SK-N-SH (cell line): ENCODE measurements around the gene IL31. TPM values are rescaled to one million over a fixed set of nuclear protein-coding genes. Genes with fewer than 3 reads are reported as not detected.

Source experiments
- CTCF ChIA-PET: fragments of 300-600, 350-600 bp; formaldehyde crosslinking; extraction: SDS; loops from one replicate; lab custom pipeline; 2021; lab: Yijun Ruan, JAX
- POLR2A ChIA-PET: fragments of 350-600 bp; sonication (Branson Sonifier 250); formaldehyde crosslinking; extraction: SDS; loops from one replicate; lab custom pipeline; 2020; ENCODE audit warnings: antibody characterized with exemption, inconsistent platforms; lab: Yijun Ruan, JAX
- DNase-seq: peaks from one replicate; pipeline ENCODE4 v3.0.0; 2012
- H2AFZ ChIP-seq: fragments of 200-600 bp; sonication (generic); 2 replicates; pipeline ENCODE4 v1.8.1; 2016; ENCODE audit warnings: antibody characterized with exemption, mild to moderate bottlenecking, low read depth
- H3F3A ChIP-seq: fragments of 200-600 bp; sonication (generic); replicated peaks from 2 replicates; pipeline ENCODE3; 2016; ENCODE audit warnings: antibody characterized with exemption, mild to moderate bottlenecking; ENCODE audit not compliant: insufficient read depth
- H3K27ac ChIP-seq, 2 experiments: fragments of 200-500 bp in 1 of 2; fragments of 200-600 bp in 1 of 2; sonication (Bioruptor generic) in 1 of 2; sonication (generic), shearing (Covaris generic) in 1 of 2; 2 replicates each; pipeline versions ENCODE4 v1.5.1 to v1.6.1; 2014 to 2016; ENCODE audit warnings: low read depth in 2 of 2, inconsistent platforms in 1 of 2, low read length in 1 of 2, mild to moderate bottlenecking in 1 of 2, mixed read lengths in 1 of 2
- H3K27me3 ChIP-seq: fragments of 200-600 bp; sonication (generic), shearing (Covaris generic); 2 replicates; pipeline ENCODE4 v1.6.1; 2016; ENCODE audit warnings: mixed run types; ENCODE audit not compliant: insufficient read depth
- H3K36me3 ChIP-seq, 2 experiments: fragments of 200-500 bp in 1 of 2; fragments of 200-600 bp in 1 of 2; sonication (Bioruptor generic) in 1 of 2; sonication (generic) in 1 of 2; replicated peaks in 1 of 2; 2 replicates each; pipeline versions ENCODE3 to v1.5.1; 2014 to 2016; ENCODE audit warnings: low read length in 1 of 2, mild to moderate bottlenecking in 1 of 2; ENCODE audit not compliant: insufficient read depth in 2 of 2, control insufficient read depth in 1 of 2
- H3K4me1 ChIP-seq, 2 experiments: fragments of 200-500 bp in 1 of 2; fragments of 200-600 bp in 1 of 2; sonication (Bioruptor generic) in 1 of 2; sonication (generic), shearing (Covaris generic) in 1 of 2; 2 replicates each; pipeline versions ENCODE4 v1.5.1 to v1.6.1; 2014 to 2016; ENCODE audit warnings: low read depth in 1 of 2, low read length in 1 of 2, mixed run types in 1 of 2; ENCODE audit not compliant: insufficient read depth in 2 of 2, control insufficient read depth in 1 of 2
- H3K4me2 ChIP-seq: fragments of 200-600 bp; sonication (generic), shearing (Covaris generic); 2 replicates; pipeline ENCODE4 v1.6.1; 2017; ENCODE audit warnings: mixed run types
- H3K4me3 ChIP-seq, 2 experiments: fragments of 200-500 bp in 1 of 2; fragments of 200-600 bp in 1 of 2; sonication (Bioruptor generic) in 1 of 2; sonication (generic), shearing (Covaris generic) in 1 of 2; 2 replicates each; pipeline versions ENCODE4 v1.5.1 to v1.8.1; 2014 to 2016; ENCODE audit warnings: low read depth in 2 of 2, inconsistent platforms in 1 of 2, low read length in 1 of 2, mild to moderate bottlenecking in 1 of 2, mixed read lengths in 1 of 2, moderate library complexity in 1 of 2
- H3K79me2 ChIP-seq: fragments of 200-600 bp; sonication (generic); 2 replicates; pipeline ENCODE4 v1.8.1; 2017; ENCODE audit warnings: mild to moderate bottlenecking; ENCODE audit not compliant: insufficient read depth
- H3K9ac ChIP-seq: fragments of 200-600 bp; sonication (generic); 2 replicates; pipeline ENCODE4 v1.6.1; 2017; ENCODE audit warnings: mixed run types
- H3K9me2 ChIP-seq: fragments of 200-600 bp; sonication (generic); 2 replicates; pipeline ENCODE4 v1.6.1; 2017; ENCODE audit warnings: mixed run types
- H3K9me3 ChIP-seq: fragments of 200-600 bp; sonication (generic); 2 replicates; pipeline ENCODE4 v1.6.1; 2017; ENCODE audit warnings: mixed run types, mild to moderate bottlenecking, moderate library complexity
- H4K20me1 ChIP-seq: fragments of 200-600 bp; sonication (generic); 2 replicates; pipeline ENCODE4 v1.6.1; 2017; ENCODE audit warnings: mild to moderate bottlenecking, mixed run types; ENCODE audit not compliant: insufficient read depth
- EZH2phosphoT487 ChIP-seq: fragments of 200-600 bp; sonication (generic); IDR thresholded peaks from 2 replicates; pipeline ENCODE4 v1.6.1; 2017; ENCODE audit warnings: low read depth, mixed run types, mild to moderate bottlenecking, antibody characterized with exemption, moderate library complexity, borderline replicate concordance
- FOXM1 ChIP-seq: IDR thresholded peaks from 2 replicates; pipeline ENCODE4 v1.4.0; 2012; ENCODE audit warnings: low read depth, mild to moderate bottlenecking
- MEF2A ChIP-seq: IDR thresholded peaks from 2 replicates; pipeline ENCODE4 v1.4.0; 2012; ENCODE audit warnings: low read depth, borderline replicate concordance
- NFIC ChIP-seq: IDR thresholded peaks from 2 replicates; pipeline ENCODE4 v1.4.0; 2012; ENCODE audit warnings: borderline replicate concordance
- RAD21 ChIP-seq: IDR thresholded peaks from 2 replicates; pipeline ENCODE4 v1.6.1; 2012; ENCODE audit warnings: mild to moderate bottlenecking, low read length
- RXRA ChIP-seq: IDR thresholded peaks from 2 replicates; pipeline ENCODE4 v1.4.0; 2012; ENCODE audit warnings: low read depth, mild to moderate bottlenecking, borderline replicate concordance
- TAF1 ChIP-seq: IDR thresholded peaks from 2 replicates; pipeline ENCODE4 v1.6.1; 2012; ENCODE audit warnings: low read depth, mild to moderate bottlenecking, low read length, moderate library complexity, borderline replicate concordance
- TCF12 ChIP-seq: IDR thresholded peaks from 2 replicates; pipeline ENCODE4 v1.4.0; 2012
- TEAD4 ChIP-seq: IDR thresholded peaks from 2 replicates; pipeline ENCODE4 v1.4.0; 2012; ENCODE audit warnings: mild to moderate bottlenecking, borderline replicate concordance; ENCODE audit not compliant: insufficient read depth
- YY1 ChIP-seq: IDR thresholded peaks from 2 replicates; pipeline ENCODE4 v1.4.0; 2012; ENCODE audit warnings: low read depth, mild to moderate bottlenecking
- WGBS: methylation state at CpG from one replicate; pipeline ENCODE4 v1.1.6; 2017; ENCODE audit warnings: low lambda C conversion rate; 5-methylcytosine and 5-hydroxymethylcytosine counted together
- polyA plus RNA-seq, 3 experiments: library from polyadenylated mRNA; depleted of rRNA; stranded (reverse); fragments of >200 nt; gene quantifications; 2 replicates each; pipeline ENCODE4 v1.2.3, GENCODE V29; 2012
- TF ChIP-seq, protein P1 (sequence below): IDR thresholded peaks from 2 replicates; pipeline ENCODE4 v1.4.0; 2012; ENCODE audit warnings: low read depth, borderline replicate concordance
- TF ChIP-seq, protein P2 (sequence below): IDR thresholded peaks from 2 replicates; pipeline ENCODE4 v1.4.0; 2012; ENCODE audit warnings: low read depth, borderline replicate concordance
- TF ChIP-seq, protein P3 (sequence below): fragments of 150-350 bp; IDR thresholded peaks from 2 replicates; pipeline ENCODE4 v1.6.1; 2017; ENCODE audit warnings: antibody characterized with exemption, low read length, low read depth, borderline replicate concordance
- TF ChIP-seq, protein P4 (sequence below): IDR thresholded peaks from 2 replicates; pipeline ENCODE4 v1.6.1; 2012; ENCODE audit warnings: mild to moderate bottlenecking, low read depth, low read length, moderate library complexity
- TF ChIP-seq, protein P5 (sequence below): IDR thresholded peaks from 2 replicates; pipeline ENCODE4; 2012
- TF ChIP-seq, protein P6 (sequence below): IDR thresholded peaks from 2 replicates; pipeline ENCODE4 v1.4.0; 2012; ENCODE audit warnings: low read depth

The IL31 gene
- polyA plus RNA-seq, 1 of the 3 experiments (the other 2 are of a cell fraction): not detected

DNA sequence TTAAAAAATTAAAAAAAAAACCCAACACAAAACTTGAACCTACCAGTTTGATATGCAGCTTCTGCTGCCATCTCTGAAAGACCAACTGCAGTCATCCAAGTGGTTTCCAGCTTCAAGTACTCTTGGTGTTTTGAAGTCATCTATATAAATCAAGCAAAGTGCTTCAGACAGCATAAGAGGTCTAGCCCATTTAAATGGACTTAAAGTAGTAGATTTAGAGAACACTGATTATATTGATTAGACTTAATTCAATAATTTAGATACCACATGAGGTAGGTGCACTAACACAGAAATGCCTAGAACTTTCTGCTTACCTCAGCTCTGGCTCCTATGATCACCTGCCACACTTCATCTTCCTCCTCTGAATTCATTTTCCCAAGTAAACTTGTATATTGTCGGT lies 42.4 kb upstream of the IL31 start:
- Histone ChIP-seq H3K4me3 (no peak overlapping the region), H3K4me1 (no peaks in the 10 kb centered on the region), H4K20me1 (peaks cover 4% of the 10 kb centered on the region; the same call in 1 of the 2 replicates), H3K9ac (no peak overlapping the region), H3K4me2 (no peak overlapping the region), H3F3A (peaks cover 8% of the 10 kb centered on the region)
- TF ChIP-seq EZH2phosphoT487 (no peak), RXRA (no peak), MEF2A (no peak), RAD21 (no peak), FOXM1 (no peak), TAF1 (no peak), TCF12 (no peak), YY1 (no peak), NFIC (no peak), TEAD4 (no peak)
- TF ChIP-seq, protein P1, sequence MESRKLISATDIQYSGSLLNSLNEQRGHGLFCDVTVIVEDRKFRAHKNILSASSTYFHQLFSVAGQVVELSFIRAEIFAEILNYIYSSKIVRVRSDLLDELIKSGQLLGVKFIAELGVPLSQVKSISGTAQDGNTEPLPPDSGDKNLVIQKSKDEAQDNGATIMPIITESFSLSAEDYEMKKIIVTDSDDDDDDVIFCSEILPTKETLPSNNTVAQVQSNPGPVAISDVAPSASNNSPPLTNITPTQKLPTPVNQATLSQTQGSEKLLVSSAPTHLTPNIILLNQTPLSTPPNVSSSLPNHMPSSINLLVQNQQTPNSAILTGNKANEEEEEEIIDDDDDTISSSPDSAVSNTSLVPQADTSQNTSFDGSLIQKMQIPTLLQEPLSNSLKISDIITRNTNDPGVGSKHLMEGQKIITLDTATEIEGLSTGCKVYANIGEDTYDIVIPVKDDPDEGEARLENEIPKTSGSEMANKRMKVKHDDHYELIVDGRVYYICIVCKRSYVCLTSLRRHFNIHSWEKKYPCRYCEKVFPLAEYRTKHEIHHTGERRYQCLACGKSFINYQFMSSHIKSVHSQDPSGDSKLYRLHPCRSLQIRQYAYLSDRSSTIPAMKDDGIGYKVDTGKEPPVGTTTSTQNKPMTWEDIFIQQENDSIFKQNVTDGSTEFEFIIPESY: no peak
- TF ChIP-seq, protein P2, sequence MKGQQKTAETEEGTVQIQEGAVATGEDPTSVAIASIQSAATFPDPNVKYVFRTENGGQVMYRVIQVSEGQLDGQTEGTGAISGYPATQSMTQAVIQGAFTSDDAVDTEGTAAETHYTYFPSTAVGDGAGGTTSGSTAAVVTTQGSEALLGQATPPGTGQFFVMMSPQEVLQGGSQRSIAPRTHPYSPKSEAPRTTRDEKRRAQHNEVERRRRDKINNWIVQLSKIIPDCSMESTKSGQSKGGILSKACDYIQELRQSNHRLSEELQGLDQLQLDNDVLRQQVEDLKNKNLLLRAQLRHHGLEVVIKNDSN: no peak
- TF ChIP-seq, protein P3, sequence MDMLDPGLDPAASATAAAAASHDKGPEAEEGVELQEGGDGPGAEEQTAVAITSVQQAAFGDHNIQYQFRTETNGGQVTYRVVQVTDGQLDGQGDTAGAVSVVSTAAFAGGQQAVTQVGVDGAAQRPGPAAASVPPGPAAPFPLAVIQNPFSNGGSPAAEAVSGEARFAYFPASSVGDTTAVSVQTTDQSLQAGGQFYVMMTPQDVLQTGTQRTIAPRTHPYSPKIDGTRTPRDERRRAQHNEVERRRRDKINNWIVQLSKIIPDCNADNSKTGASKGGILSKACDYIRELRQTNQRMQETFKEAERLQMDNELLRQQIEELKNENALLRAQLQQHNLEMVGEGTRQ: no peak
- TF ChIP-seq, protein P4, sequence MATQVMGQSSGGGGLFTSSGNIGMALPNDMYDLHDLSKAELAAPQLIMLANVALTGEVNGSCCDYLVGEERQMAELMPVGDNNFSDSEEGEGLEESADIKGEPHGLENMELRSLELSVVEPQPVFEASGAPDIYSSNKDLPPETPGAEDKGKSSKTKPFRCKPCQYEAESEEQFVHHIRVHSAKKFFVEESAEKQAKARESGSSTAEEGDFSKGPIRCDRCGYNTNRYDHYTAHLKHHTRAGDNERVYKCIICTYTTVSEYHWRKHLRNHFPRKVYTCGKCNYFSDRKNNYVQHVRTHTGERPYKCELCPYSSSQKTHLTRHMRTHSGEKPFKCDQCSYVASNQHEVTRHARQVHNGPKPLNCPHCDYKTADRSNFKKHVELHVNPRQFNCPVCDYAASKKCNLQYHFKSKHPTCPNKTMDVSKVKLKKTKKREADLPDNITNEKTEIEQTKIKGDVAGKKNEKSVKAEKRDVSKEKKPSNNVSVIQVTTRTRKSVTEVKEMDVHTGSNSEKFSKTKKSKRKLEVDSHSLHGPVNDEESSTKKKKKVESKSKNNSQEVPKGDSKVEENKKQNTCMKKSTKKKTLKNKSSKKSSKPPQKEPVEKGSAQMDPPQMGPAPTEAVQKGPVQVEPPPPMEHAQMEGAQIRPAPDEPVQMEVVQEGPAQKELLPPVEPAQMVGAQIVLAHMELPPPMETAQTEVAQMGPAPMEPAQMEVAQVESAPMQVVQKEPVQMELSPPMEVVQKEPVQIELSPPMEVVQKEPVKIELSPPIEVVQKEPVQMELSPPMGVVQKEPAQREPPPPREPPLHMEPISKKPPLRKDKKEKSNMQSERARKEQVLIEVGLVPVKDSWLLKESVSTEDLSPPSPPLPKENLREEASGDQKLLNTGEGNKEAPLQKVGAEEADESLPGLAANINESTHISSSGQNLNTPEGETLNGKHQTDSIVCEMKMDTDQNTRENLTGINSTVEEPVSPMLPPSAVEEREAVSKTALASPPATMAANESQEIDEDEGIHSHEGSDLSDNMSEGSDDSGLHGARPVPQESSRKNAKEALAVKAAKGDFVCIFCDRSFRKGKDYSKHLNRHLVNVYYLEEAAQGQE: no peak
- TF ChIP-seq, protein P5, sequence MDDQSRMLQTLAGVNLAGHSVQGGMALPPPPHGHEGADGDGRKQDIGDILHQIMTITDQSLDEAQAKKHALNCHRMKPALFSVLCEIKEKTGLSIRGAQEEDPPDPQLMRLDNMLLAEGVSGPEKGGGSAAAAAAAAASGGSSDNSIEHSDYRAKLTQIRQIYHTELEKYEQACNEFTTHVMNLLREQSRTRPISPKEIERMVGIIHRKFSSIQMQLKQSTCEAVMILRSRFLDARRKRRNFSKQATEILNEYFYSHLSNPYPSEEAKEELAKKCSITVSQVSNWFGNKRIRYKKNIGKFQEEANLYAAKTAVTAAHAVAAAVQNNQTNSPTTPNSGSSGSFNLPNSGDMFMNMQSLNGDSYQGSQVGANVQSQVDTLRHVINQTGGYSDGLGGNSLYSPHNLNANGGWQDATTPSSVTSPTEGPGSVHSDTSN: no peak
- TF ChIP-seq, protein P6, sequence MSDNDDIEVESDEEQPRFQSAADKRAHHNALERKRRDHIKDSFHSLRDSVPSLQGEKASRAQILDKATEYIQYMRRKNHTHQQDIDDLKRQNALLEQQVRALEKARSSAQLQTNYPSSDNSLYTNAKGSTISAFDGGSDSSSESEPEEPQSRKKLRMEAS: no peak
- TF ChIP-seq, all 33 proteins: peak for 0
- CTCF ChIA-PET: interaction anchor here (0.6 to 4.7 kb wide), 5 partner anchors 9 to 354 kb away, joined by 4 to 27 read pairs (median 7); partner anchors contain the start of genes B3GNT4 and DIABLO
- Histone ChIP-seq H3K9me3 (no peaks in the 10 kb centered on the region), H3K27ac (no peak overlapping the region), H3K79me2 (peaks cover 52% of the 10 kb centered on the region), H3K9me2 (no peaks in the 10 kb centered on the region), H3K36me3 (peaks cover 42 to 90% of the 10 kb centered on the region in 2 experiments), H2AFZ (no peak overlapping the region), H3K27me3 (no peaks in the 10 kb centered on the region)
- no peak for DNase-seq
- POLR2A ChIA-PET: interaction anchor here (1.1 kb wide), 1 partner anchor 11 kb away, joined by 4 read pairs; no protein-coding TSS in a partner anchor
- 92% methylated on average over 1 of the region's 1 CpG for WGBS
